GM15510 (cell line): ENCODE results near the gene MRPL41.

Experiments used
- POLR2A ChIP-seq: IDR thresholded peaks from 3 replicates; pipeline ENCODE4 v1.6.1; 2011; ENCODE audit warnings: borderline replicate concordance; ENCODE audit not compliant: insufficient read length; ENCODE audit errors: extremely low read depth

MRPL41 gene

DNA sequence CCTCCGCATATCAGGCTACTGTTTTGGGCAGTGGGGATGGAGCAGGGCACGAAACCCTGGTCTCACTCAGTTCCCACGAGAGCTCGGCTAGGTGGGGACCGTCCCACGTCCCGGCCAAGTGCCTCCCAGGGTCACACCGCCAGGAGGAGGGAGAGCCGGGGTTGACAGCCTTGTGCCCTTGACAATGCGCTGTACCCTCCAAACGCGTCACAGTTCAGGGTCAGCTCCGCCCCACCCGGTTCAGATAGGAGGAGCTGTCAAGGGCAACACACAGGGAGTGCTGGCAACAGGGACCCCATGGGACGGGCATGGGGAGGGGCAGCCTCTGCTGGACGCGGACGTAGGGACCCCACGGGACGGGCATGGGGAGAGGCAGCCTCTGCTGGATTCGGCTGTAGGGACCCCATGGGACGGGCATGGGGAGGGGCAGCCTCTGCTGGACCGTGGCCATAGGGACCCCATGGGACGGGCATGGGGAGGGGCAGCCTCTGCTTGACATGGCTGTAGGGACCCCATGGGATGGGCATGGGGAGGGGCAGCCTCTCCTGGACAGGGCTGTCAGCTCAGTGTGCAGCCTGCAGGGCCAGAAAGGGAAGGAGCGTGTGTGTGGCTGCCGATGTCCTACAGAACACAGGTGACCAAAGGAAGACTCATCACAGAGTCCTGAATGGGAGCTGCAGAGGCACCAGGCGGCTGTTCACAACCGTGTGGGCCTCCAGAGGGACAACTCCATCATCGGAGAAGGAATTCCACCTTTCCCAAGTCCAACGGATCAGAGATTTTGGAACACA is 30.9 kb upstream of the MRPL41 start:
- no peak for TF ChIP-seq POLR2A

- TF ChIP-seq POLR2A: no peak
Observed at GRCh38 chr9:137521405-137521985, 30.2 kb upstream of the MRPL41 start.

DNA sequence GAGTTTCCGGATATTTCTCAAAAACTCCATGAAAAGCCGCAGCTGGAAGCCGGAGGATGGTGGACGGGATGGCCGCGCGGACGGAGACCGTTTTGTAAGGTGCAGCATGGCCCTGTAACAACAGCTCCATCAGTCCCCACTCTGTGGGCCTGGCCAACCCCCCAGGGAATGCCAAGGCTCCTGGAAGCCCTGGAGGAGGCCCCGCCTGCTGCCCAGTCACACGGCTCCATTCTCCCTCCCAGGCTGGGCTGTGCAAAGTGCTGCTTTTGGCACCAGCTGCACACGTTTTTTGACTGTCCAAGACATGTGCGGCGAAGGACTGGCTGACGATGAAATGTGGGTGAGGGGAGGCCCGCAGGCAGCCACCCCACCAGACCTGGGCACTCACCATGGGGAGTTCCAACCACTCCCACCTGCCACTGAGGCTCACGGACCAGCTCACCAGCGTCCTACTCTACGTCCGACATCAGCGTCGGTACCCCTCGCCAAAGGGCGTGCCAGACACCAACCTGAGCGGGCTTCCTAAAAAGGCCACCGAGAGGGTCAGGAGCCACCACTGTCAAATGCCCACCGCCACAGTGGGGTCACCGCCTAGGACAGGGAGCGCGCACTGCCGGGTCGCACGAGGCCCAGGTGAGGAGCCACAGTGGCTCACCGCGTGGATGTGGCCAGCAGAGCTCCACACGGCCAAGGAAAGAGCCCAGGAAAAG is 28.8 kb upstream of the MRPL41 start:
- TF ChIP-seq POLR2A: no peak

DNA sequence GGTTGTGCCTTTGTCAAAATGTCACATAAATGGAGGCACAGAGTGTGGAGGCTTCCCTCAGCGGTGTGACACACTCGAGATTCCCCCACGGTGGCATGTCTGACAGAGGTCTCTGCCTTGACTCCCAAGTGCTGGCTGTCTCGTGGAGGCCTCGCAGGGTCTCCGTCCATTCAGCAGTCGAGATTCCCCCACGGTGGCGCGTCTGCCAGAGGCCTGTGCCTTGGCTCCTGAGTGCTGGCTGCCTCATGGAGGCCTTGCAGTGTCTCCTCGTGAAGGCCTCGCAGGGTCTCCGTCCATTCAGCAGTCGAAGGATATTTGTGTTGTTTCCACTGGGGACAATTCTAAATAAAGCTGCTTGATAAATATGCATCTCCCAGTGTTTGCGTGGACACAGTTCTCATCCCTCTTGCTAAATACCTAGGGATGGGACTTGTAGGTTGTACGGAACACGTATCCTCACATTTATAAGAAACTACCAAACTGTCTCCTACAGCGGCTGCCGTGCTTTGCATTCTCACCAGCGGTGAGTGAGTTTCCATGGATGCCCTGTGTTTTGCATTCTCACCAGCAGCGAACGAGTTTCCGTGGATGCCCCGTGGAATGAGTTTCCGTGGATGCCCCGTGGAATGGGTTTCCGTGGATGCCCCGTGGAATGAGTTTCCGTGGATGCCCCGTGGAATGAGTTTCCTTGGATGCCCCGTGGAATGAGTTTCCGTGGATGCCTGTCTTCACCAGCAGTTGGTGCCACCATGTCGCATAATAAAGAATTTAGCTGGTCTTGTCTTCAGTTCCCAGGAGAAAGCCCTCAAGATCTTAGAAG is 27.3 kb upstream of the MRPL41 start:
- no peak for TF ChIP-seq POLR2A

GRCh38 chr9:137524981-137525317 is 26.7 kb upstream of the MRPL41 start:
- TF ChIP-seq POLR2A: no peak

GRCh38 chr9:137530331-137530730 is 21.3 kb upstream of the MRPL41 start:
- no peak for TF ChIP-seq POLR2A

DNA sequence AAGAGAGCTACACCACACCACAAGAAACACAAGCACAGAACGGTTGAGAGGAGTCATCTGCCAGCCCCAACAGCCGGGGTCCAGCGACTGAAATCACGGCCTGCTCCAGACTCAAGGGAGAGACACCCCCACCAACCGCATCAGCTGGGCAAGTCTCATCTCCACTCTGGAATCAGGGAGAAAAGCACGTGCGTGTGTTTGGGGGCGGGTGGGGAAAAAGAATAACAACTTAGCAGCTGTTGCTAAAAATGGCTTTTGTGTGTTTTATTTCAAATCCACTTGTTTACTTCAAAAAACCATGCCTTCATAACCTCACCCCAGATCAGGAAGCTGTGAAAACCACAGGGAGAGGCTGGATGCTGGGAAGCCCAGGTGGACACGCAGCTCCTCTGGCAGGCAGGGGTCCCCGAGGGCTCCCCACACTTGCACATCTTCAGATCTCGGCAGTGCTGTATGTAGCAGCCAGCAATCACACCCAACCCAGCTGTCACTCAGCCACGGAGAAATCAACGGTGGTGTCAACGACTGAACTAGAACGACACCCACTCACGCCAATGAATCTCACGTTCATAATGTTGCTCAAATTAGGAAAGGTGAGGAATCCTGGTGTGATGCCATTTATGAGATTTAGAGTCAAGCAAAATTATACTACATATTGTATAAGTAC is 20.4 kb upstream of the MRPL41 start:
- no peak for TF ChIP-seq POLR2A

GRCh38 chr9:137534256-137535119 is 17.2 kb upstream of the MRPL41 start:
- no peak for TF ChIP-seq POLR2A

GRCh38 chr9:137535120-137535428 is 16.6 kb upstream of the MRPL41 start:
- no peak for TF ChIP-seq POLR2A

GRCh38 chr9:137538058-137538457 is 13.6 kb upstream of the MRPL41 start:
- no peak for TF ChIP-seq POLR2A

DNA sequence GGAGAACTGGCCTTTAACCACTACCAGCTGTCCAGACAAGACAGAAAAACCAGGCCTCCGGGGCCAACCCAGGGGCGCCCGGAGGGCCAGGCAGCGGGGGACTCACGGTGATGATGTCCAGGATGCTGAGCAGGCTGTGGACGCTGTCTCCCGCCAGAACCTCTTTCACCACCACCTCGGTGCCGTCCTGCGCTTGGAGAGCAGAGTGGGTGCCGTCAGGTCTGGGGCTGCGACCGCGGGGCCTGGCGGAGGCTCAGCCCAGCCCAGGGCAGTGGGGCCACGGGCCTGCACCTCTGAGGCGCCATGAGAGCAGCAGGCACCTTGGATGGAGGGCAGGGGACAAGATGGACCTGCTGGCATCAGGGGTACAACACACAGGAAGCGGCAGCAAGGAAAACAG is 11.1 kb upstream of the MRPL41 start:
- TF ChIP-seq POLR2A: no peak

DNA sequence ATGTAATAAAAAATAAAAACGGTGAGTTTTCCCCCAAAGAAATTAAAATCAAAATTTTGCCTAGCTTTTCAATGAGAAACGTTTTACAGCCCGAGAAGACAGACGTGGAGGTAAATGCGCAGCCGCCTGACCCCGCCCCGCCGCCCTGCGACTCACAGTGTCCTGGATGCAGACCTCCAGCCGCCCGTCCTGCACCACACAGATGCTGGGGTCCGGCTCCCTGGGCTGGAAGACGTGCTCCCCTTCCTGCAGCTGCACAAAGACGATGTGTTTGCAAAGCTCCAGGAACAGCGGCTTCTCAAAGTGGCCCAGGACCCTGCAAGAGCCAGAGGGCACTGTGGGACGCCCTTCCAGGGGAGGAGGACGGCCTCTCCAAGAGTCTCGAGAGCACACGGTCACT is 9.2 kb upstream of the MRPL41 start:
- no peak for TF ChIP-seq POLR2A

GRCh38 chr9:137543237-137543963 is 8.3 kb upstream of the MRPL41 start:
- TF ChIP-seq POLR2A: no peak
